ENCODE data around the gene KLK12.
"Not testable (repeated sequence)": the region's sequence is repeated elsewhere in the genome, so short reads cannot be mapped to it uniquely, and the experiment has no call there.

The KLK12 gene

DNA sequence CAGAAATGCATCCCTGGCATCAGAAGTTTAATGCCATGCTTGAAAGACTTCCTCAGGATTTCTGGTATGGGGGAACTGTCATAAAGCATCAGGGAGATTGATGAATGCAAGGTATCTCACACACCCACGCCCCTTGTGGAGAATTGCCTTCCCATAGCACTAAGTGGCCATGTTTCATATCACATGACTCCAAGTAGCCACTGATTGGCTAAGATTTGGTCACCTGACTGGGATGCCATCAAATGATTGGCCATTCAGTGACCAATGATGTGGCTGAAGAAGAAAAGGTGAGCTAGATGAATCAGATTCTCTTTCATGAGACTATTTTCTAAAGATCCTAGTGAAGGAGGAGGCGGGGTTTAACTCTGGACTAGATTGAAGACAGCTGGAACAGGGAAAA, 40.7 kb downstream of the KLK12 start:
- Histone ChIP-seq H4K8ac (ENCODE audit: low read length) (no peak overlapping the region), H3K23ac (ENCODE audit: low read length in 2 of 2) (no peak overlapping the region), H3K36me3 (ENCODE audit: control insufficient read depth in 1 of 2, insufficient read depth in 2 of 2, low read depth in 1 of 2, low read length in 2 of 2) (no peaks in the 10 kb centered on the region), H3K27ac (ENCODE audit: low read length, poor library complexity, severe bottlenecking) (no peak overlapping the region), H3K4ac (ENCODE audit: low read depth in 1 of 2, low read length in 2 of 2) (no peak overlapping the region), H2BK12ac (ENCODE audit: low read length in 2 of 2) (no peak overlapping the region), H2BK15ac (ENCODE audit: low read depth, poor library complexity, severe bottlenecking) (no peak overlapping the region), H3K14ac (ENCODE audit: low read length in 2 of 2) (no peak overlapping the region), H3K18ac (ENCODE audit: low read depth in 1 of 2, low read length in 2 of 2) (no peak overlapping the region), H3K9me3 (ENCODE audit: control insufficient read depth, low read length) (no peaks in the 10 kb centered on the region), H3K27me3 (ENCODE audit: control insufficient read depth in 1 of 2, insufficient read depth in 1 of 2, low read length in 2 of 2) (peaks cover 0 to 11% of the 10 kb centered on the region in 2 experiments), H4K91ac (ENCODE audit: low read length) (no peak overlapping the region), H3K79me1 (replicated peaks; ENCODE audit: low read length, poor library complexity, severe bottlenecking) (no peaks in the 10 kb centered on the region), H2AFZ (ENCODE audit: low read depth, low read length) (no peak overlapping the region), H3K4me1 (ENCODE audit: control insufficient read depth, insufficient read depth, low read depth, low read length) (no peaks in the 10 kb centered on the region), H2BK120ac (ENCODE audit: low read depth, low read length) (no peak overlapping the region), H3K4me2 (ENCODE audit: low read length, poor library complexity, severe bottlenecking) (no peak overlapping the region), H2BK5ac (ENCODE audit: low read depth, low read length, poor library complexity, severe bottlenecking) (no peak overlapping the region), H2AK5ac (ENCODE audit: low read length, severe bottlenecking) (no peak overlapping the region), H3K9ac (ENCODE audit: low read length) (no peak overlapping the region), H3K4me3 (ENCODE audit: insufficient read depth in 1 of 2, low read depth in 1 of 2, low read length in 2 of 2) (no peak overlapping the region)
- WGBS: 26% methylated on average over 2 of the region's 2 CpGs
- DNase-seq: no peak

DNA sequence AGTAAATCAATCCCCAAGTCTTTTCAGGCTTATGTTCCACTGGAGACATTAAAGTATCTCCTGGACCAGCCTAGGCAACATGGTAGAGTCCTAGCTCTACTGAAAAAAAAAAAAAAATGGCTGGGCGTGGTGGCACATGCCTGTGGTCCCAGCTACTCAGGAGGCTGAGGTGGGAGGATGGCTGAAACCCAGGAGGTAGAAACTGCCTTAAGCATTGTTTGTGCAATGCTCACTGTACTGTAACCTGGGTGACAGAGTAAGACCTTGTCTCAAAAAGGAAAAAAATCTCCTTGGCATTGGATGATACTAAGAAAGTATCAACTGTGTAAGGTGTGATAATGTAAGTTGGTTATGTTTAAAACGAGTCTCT, 42.2 kb downstream of the KLK12 start:
- H2BK120ac ChIP-seq (ENCODE audit: low read depth, low read length): no peak overlapping the region
- peaks cover 0 to 7% of the 10 kb centered on the region in 2 experiments for H3K27me3 ChIP-seq (ENCODE audit: control insufficient read depth in 1 of 2, insufficient read depth in 1 of 2, low read length in 2 of 2)
- H3K4me2 ChIP-seq (ENCODE audit: low read length, poor library complexity, severe bottlenecking): no peak overlapping the region
- no peak overlapping the region for H4K8ac ChIP-seq (ENCODE audit: low read length)
- H2AK5ac ChIP-seq (ENCODE audit: low read length, severe bottlenecking): no peak overlapping the region
- no peaks in the 10 kb centered on the region for H3K36me3 ChIP-seq (ENCODE audit: control insufficient read depth in 1 of 2, insufficient read depth in 2 of 2, low read depth in 1 of 2, low read length in 2 of 2)
- no peak overlapping the region for H2BK12ac ChIP-seq (ENCODE audit: low read length in 2 of 2)
- DNase-seq: no peak
- H3K9me3 ChIP-seq (ENCODE audit: control insufficient read depth, low read length): no peaks in the 10 kb centered on the region
- H3K4ac ChIP-seq (ENCODE audit: low read depth in 1 of 2, low read length in 2 of 2): no peak overlapping the region
- no peak overlapping the region for H3K27ac ChIP-seq (ENCODE audit: low read length, poor library complexity, severe bottlenecking)
- 47% methylated on average over 2 of the region's 2 CpGs for WGBS
- no peak overlapping the region for H2BK5ac ChIP-seq (ENCODE audit: low read depth, low read length, poor library complexity, severe bottlenecking)
- no peak overlapping the region for H3K9ac ChIP-seq (ENCODE audit: low read length)
- H3K23ac ChIP-seq (ENCODE audit: low read length in 2 of 2): no peak overlapping the region
- no peak overlapping the region for H2BK15ac ChIP-seq (ENCODE audit: low read depth, poor library complexity, severe bottlenecking)
- no peak overlapping the region for H3K4me3 ChIP-seq (ENCODE audit: insufficient read depth in 1 of 2, low read depth in 1 of 2, low read length in 2 of 2)
- H4K91ac ChIP-seq (ENCODE audit: low read length): no peak overlapping the region
- no peak overlapping the region for H3K14ac ChIP-seq (ENCODE audit: low read length in 2 of 2)
- H3K79me1 ChIP-seq (replicated peaks; ENCODE audit: low read length, poor library complexity, severe bottlenecking): no peaks in the 10 kb centered on the region
- H3K4me1 ChIP-seq (ENCODE audit: control insufficient read depth, insufficient read depth, low read depth, low read length): no peaks in the 10 kb centered on the region
- H3K18ac ChIP-seq (ENCODE audit: low read depth in 1 of 2, low read length in 2 of 2): no peak overlapping the region
- H2AFZ ChIP-seq (ENCODE audit: low read depth, low read length): no peak overlapping the region

DNA sequence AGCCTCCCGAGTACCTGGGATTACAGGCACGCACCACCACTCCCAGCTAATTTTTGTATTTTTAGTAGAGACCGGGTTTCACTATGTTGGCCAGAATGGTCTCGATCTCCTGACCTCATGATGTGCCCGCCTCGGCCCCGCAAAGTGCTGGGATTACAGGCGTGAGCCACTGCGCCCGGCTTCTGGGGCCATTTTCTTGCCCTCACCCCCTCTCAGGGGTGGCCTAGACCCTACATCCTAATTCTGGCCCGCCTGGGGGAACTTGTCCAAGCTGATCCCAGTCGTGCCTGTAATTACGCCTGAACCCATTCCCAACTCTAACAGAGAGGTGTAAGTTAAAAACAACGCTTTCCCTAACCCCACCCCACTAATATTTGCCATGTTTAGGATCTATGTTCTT, 50.4 kb downstream of the KLK12 start:
- H2AFZ ChIP-seq (ENCODE audit: low read depth, low read length); H3K27ac ChIP-seq (ENCODE audit: low read length, poor library complexity, severe bottlenecking); DNase-seq; H4K91ac ChIP-seq (ENCODE audit: low read length); H3K4me2 ChIP-seq (ENCODE audit: low read length, poor library complexity, severe bottlenecking); H3K9ac ChIP-seq (ENCODE audit: low read length); H2BK15ac ChIP-seq (ENCODE audit: low read depth, poor library complexity, severe bottlenecking); H4K8ac ChIP-seq (ENCODE audit: low read length); H3K36me3 ChIP-seq (ENCODE audit: control insufficient read depth in 1 of 2, insufficient read depth in 2 of 2, low read depth in 1 of 2, low read length in 2 of 2); H2BK120ac ChIP-seq (ENCODE audit: low read depth, low read length); H3K18ac ChIP-seq (ENCODE audit: low read depth in 1 of 2, low read length in 2 of 2); H2AK5ac ChIP-seq (ENCODE audit: low read length, severe bottlenecking); H2BK5ac ChIP-seq (ENCODE audit: low read depth, low read length, poor library complexity, severe bottlenecking); H3K9me3 ChIP-seq (ENCODE audit: control insufficient read depth, low read length); H3K4me1 ChIP-seq (ENCODE audit: control insufficient read depth, insufficient read depth, low read depth, low read length); H2BK12ac ChIP-seq (ENCODE audit: low read length in 2 of 2); H3K23ac ChIP-seq (ENCODE audit: low read length in 2 of 2); H3K4ac ChIP-seq (ENCODE audit: low read depth in 1 of 2, low read length in 2 of 2); H3K4me3 ChIP-seq (ENCODE audit: insufficient read depth in 1 of 2, low read depth in 1 of 2, low read length in 2 of 2); H3K79me1 ChIP-seq (replicated peaks; ENCODE audit: low read length, poor library complexity, severe bottlenecking); H3K14ac ChIP-seq (ENCODE audit: low read length in 2 of 2): not testable (repeated sequence)
- WGBS: 76% methylated on average over 12 of the region's 14 CpGs
- peaks cover 0 to 30% of the 10 kb centered on the region in 2 experiments for H3K27me3 ChIP-seq (ENCODE audit: control insufficient read depth in 1 of 2, insufficient read depth in 1 of 2, low read length in 2 of 2)

DNA sequence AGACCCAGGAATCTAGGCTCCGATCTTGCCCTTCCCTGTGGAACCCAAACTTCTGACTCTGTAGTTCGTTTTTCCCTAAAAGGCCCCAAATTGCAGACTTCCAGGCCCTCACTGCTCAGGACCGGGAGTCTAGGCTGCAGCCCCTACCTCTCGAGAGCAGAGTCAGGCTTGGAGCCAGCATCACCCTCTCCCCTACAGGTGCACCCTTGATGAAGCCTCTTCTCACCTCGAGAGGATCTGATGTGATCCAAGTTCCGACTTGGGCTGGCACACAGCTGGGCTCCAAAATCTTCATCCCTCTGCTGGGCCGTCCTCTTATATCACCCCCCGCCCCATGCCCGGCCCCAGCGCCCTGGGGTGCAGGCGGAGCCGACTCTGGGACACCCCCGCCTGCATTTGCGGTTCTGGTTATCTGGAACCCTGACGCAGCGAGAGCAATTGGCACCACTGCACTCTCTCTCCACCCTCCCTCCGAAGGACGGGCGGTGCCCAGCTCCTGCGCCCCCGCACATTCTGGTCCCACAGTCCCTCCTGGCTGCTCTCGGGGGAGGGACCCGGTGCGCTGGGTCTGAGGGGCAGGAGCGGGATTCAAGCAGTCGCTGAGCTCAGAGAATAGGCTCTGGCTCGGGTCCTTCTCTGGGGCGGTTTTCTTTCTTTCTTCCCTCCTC, 51.0 kb downstream of the KLK12 start, which contains the start of gene KLK7:
Gene KLK7 (minus strand): TSS at position 293 of the 668 bp plus-strand sequence. CDS start 1,518 bp downstream, outside the sequence.
- no peaks in the 10 kb centered on the region for H3K4me1 ChIP-seq (ENCODE audit: control insufficient read depth, insufficient read depth, low read depth, low read length)
- no peak within 1 kb of the TSS for H3K14ac ChIP-seq (ENCODE audit: low read length in 2 of 2)
- 14% methylated on average over 28 of the region's 28 CpGs for WGBS

More for the DNA sequence above, 51.0 kb downstream of the KLK12 start, which contains the start of gene KLK7:
- Histone ChIP-seq H3K79me1 (replicated peaks; ENCODE audit: low read length, poor library complexity, severe bottlenecking) (no peaks in the 10 kb centered on the region), H3K9me3 (ENCODE audit: control insufficient read depth, low read length) (no peaks in the 10 kb centered on the region), H2AK5ac (ENCODE audit: low read length, severe bottlenecking) (no peak within 1 kb of the TSS), H3K4me2 (ENCODE audit: low read length, poor library complexity, severe bottlenecking) (no peak within 1 kb of the TSS), H3K4me3 (ENCODE audit: insufficient read depth in 1 of 2, low read depth in 1 of 2, low read length in 2 of 2) (no peak within 1 kb of the TSS), H2BK15ac (ENCODE audit: low read depth, poor library complexity, severe bottlenecking) (no peak within 1 kb of the TSS), H3K9ac (ENCODE audit: low read length) (no peak within 1 kb of the TSS), H2AFZ (ENCODE audit: low read depth, low read length) (no peak within 1 kb of the TSS), H2BK5ac (ENCODE audit: low read depth, low read length, poor library complexity, severe bottlenecking) (no peak within 1 kb of the TSS), H3K27ac (ENCODE audit: low read length, poor library complexity, severe bottlenecking) (no peak within 1 kb of the TSS), H4K91ac (ENCODE audit: low read length) (no peak within 1 kb of the TSS), H3K18ac (ENCODE audit: low read depth in 1 of 2, low read length in 2 of 2) (no peak within 1 kb of the TSS), H3K27me3 (ENCODE audit: control insufficient read depth in 1 of 2, insufficient read depth in 1 of 2, low read length in 2 of 2) (peaks cover 0 to 36% of the 10 kb centered on the region in 2 experiments), H4K8ac (ENCODE audit: low read length) (no peak within 1 kb of the TSS), H3K4ac (ENCODE audit: low read depth in 1 of 2, low read length in 2 of 2) (no peak within 1 kb of the TSS), H2BK120ac (ENCODE audit: low read depth, low read length) (no peak within 1 kb of the TSS), H3K23ac (ENCODE audit: low read length in 2 of 2) (no peak within 1 kb of the TSS), H3K36me3 (ENCODE audit: control insufficient read depth in 1 of 2, insufficient read depth in 2 of 2, low read depth in 1 of 2, low read length in 2 of 2) (no peaks in the 10 kb centered on the region), H2BK12ac (ENCODE audit: low read length in 2 of 2) (no peak within 1 kb of the TSS)
- no peak for DNase-seq

Measured in mesenchymal stem cell (in vitro differentiated cells and primary cell).